Neural cell (in vitro differentiated cells): ENCODE results near the gene TPCN1. TPM values are rescaled to one million over a fixed set of nuclear protein-coding genes. Genes with fewer than 3 reads are reported as not detected.

Experiments used
- H2AFZ ChIP-seq: fragments of 200-600, 300-800 bp; sonication (generic), shearing (Covaris generic); 2 replicates; pipeline ENCODE4 v1.6.0; 2014; ENCODE audit warnings: low read depth, mild to moderate bottlenecking, antibody characterized with exemption, low read length, moderate library complexity
- H3F3A ChIP-seq: fragments of 200-600 bp; shearing (Covaris generic); 2 replicates; pipeline ENCODE4 v1.6.1; 2016; ENCODE audit warnings: mild to moderate bottlenecking, moderate library complexity, mixed read lengths, antibody characterized with exemption, low read length; ENCODE audit not compliant: insufficient read depth, poor library complexity, severe bottlenecking
- H3K27ac ChIP-seq: fragments of 200-600, 300-800 bp; sonication (generic), shearing (Covaris generic); 2 replicates; pipeline ENCODE4 v1.5.1; 2014; ENCODE audit warnings: mild to moderate bottlenecking, low read length, moderate library complexity
- H3K27me3 ChIP-seq: fragments of 300-800, 200-600 bp; sonication (generic), shearing (Covaris generic); 2 replicates; pipeline ENCODE4 v1.6.0; 2014; ENCODE audit warnings: mild to moderate bottlenecking, low read depth, low read length, moderate library complexity; ENCODE audit not compliant: insufficient read depth
- H3K36me3 ChIP-seq: fragments of 300-800, 200-600 bp; sonication (generic), shearing (Covaris generic); 2 replicates; pipeline ENCODE4 v1.5.1; 2014; ENCODE audit warnings: mild to moderate bottlenecking, antibody characterized with exemption, low read length, moderate library complexity; ENCODE audit not compliant: insufficient read depth
- H3K4me2 ChIP-seq: fragments of 300-800, 200-600 bp; sonication (generic), shearing (Covaris generic); 2 replicates; pipeline ENCODE4 v1.6.0; 2014; ENCODE audit warnings: mild to moderate bottlenecking, low read length
- H3K4me3 ChIP-seq: fragments of 300-800, 200-600 bp; sonication (generic), shearing (Covaris generic); 2 replicates; pipeline ENCODE4 v1.5.1; 2014; ENCODE audit warnings: mild to moderate bottlenecking, low read length, moderate library complexity
- H3K79me2 ChIP-seq: fragments of 200-600 bp; shearing (Covaris generic); replicated peaks from 2 replicates; pipeline ENCODE4 v1.6.0; 2014; ENCODE audit warnings: mild to moderate bottlenecking, low read length, moderate library complexity; ENCODE audit not compliant: insufficient read depth
- H3K9ac ChIP-seq: fragments of 300-800, 200-600 bp; sonication (generic), shearing (Covaris generic); 2 replicates; pipeline ENCODE4 v1.6.1; 2016; ENCODE audit warnings: mild to moderate bottlenecking, low read length, mixed read lengths
- H3K9me2 ChIP-seq: fragments of 200-600 bp; shearing (Covaris generic); 2 replicates; pipeline ENCODE4 v1.6.1; 2016; ENCODE audit warnings: mild to moderate bottlenecking, low read length, mixed read lengths; ENCODE audit not compliant: insufficient read depth
- H3K9me3 ChIP-seq: fragments of 200-600, 300-800 bp; sonication (generic), shearing (Covaris generic); 2 replicates; pipeline ENCODE4 v1.6.1; 2016; ENCODE audit warnings: mild to moderate bottlenecking, mixed run types, low read length, moderate library complexity, mixed read lengths
- H4K20me1 ChIP-seq: fragments of 200-600 bp; shearing (Covaris generic); 2 replicates; pipeline ENCODE4 v1.6.1; 2016; ENCODE audit warnings: mild to moderate bottlenecking, mixed run types; ENCODE audit not compliant: insufficient read depth
- CTCF ChIP-seq: fragments of 450-650 bp; IDR thresholded peaks from 2 replicates; pipeline ENCODE4 v1.5.1; 2014; ENCODE audit warnings: antibody characterized with exemption, mild to moderate bottlenecking, moderate library complexity; ENCODE audit not compliant: poor library complexity, severe bottlenecking
- EP300 ChIP-seq: fragments of 450-650 bp; conservative IDR thresholded peaks from 2 replicates; pipeline ENCODE4 v1.6.1; 2014; ENCODE audit warnings: antibody characterized with exemption, mild to moderate bottlenecking, moderate library complexity; ENCODE audit not compliant: poor library complexity, severe bottlenecking
- EZH2 ChIP-seq: fragments of 200-600, 300-800 bp; shearing (Covaris generic), sonication (generic); IDR thresholded peaks from 2 replicates; pipeline ENCODE4 v1.6.1; 2014; ENCODE audit warnings: antibody characterized with exemption, low read length, borderline replicate concordance, mild to moderate bottlenecking; ENCODE audit not compliant: insufficient read depth, poor library complexity, severe bottlenecking
- MXI1 ChIP-seq: fragments of 450-650 bp; conservative IDR thresholded peaks from 2 replicates; pipeline ENCODE4 v1.6.1; 2014; ENCODE audit warnings: antibody characterized with exemption, mild to moderate bottlenecking; ENCODE audit not compliant: poor library complexity, severe bottlenecking
- POLR2AphosphoS5 ChIP-seq: IDR thresholded peaks from 2 replicates; pipeline ENCODE4 v1.6.1; 2012
- RAD21 ChIP-seq: fragments of 450-650 bp; conservative IDR thresholded peaks from 2 replicates; pipeline ENCODE4 v1.6.1; 2014; ENCODE audit warnings: antibody characterized with exemption, mild to moderate bottlenecking, moderate library complexity
- REST ChIP-seq: IDR thresholded peaks from 2 replicates; pipeline ENCODE4 v1.6.1; 2012; ENCODE audit warnings: borderline replicate concordance
- SMC3 ChIP-seq: fragments of 450-650 bp; conservative IDR thresholded peaks from 2 replicates; pipeline ENCODE4 v1.6.1; 2014; ENCODE audit warnings: antibody characterized with exemption, mild to moderate bottlenecking, moderate library complexity; ENCODE audit not compliant: poor library complexity
- TAF1 ChIP-seq: IDR thresholded peaks from 2 replicates; pipeline ENCODE4 v1.6.1; 2012; ENCODE audit warnings: low read depth
- polyA plus RNA-seq: library from polyadenylated mRNA; depleted of rRNA; stranded (reverse); fragments of >200 nt; gene quantifications from 2 replicates; pipeline ENCODE4 v1.2.3, GENCODE V29; 2014

The TPCN1 gene
- polyA plus RNA-seq, 1 donor from 2014 or later = 4.0 TPM

GRCh38 chr12:113186033-113186365, 35.3 kb upstream of the TPCN1 start:
- Histone ChIP-seq H3K4me2 (peak overlapping the region; percentile 91), H3K9me2 (no peaks in the 10 kb centered on the region), H3K36me3 (no peaks in the 10 kb centered on the region), H3K27me3 (no peaks in the 10 kb centered on the region), H3K27ac (peak overlapping the region; percentile 77), H3K79me2 (peaks cover 13% of the 10 kb centered on the region), H3K9me3 (no peaks in the 10 kb centered on the region), H3K9ac (peak overlapping the region; percentile 83), H3F3A (no peaks in the 10 kb centered on the region), H2AFZ (peak overlapping the region; percentile 80), H4K20me1 (no peaks in the 10 kb centered on the region), H3K4me3 (peak overlapping the region; percentile 90)
- no peak for TF ChIP-seq REST
- no peak for TF ChIP-seq EP300
- no peak for TF ChIP-seq POLR2AphosphoS5
- no peak for TF ChIP-seq RAD21
- TF ChIP-seq MXI1 = no peak
- no peak for TF ChIP-seq TAF1
- TF ChIP-seq EZH2 = no peak
- no peak for TF ChIP-seq CTCF

GRCh38 chr12:113186666-113187325, 34.5 kb upstream of the TPCN1 start:
- Histone ChIP-seq H3K4me3 (peak overlapping the region; percentile 90), H2AFZ (no peak overlapping the region), H3K4me2 (peak overlapping the region; percentile 91), H3K27me3 (no peaks in the 10 kb centered on the region), H3K9me3 (no peaks in the 10 kb centered on the region), H3K9me2 (no peaks in the 10 kb centered on the region), H3K9ac (peak overlapping the region; percentile 83), H3K36me3 (no peaks in the 10 kb centered on the region), H3F3A (no peaks in the 10 kb centered on the region), H3K79me2 (peaks cover 13% of the 10 kb centered on the region), H3K27ac (no peak overlapping the region), H4K20me1 (no peaks in the 10 kb centered on the region)
- no peak for TF ChIP-seq RAD21
- no peak for TF ChIP-seq SMC3
- TF ChIP-seq CTCF = no peak
- no peak for TF ChIP-seq TAF1
- no peak for TF ChIP-seq REST
- TF ChIP-seq MXI1 = no peak
- TF ChIP-seq EP300 = no peak
- no peak for TF ChIP-seq EZH2
- no peak for TF ChIP-seq POLR2AphosphoS5
